HG03558 (cell line): ENCODE data around the gene KDM6A.

Experiments
- ATAC-seq: cut with Tn5 transposase; IDR thresholded peaks from one replicate; pipeline ENCODE4 v1.9.1; 2021; ENCODE audit warnings: moderate number of reproducible peaks; ENCODE audit not compliant: unreplicated experiment; ENCODE audit errors: extremely low read depth

Gene KDM6A

GRCh38 chrX:45145492-45146215, 272.7 kb downstream of the KDM6A start:
- ATAC-seq = no peak

GRCh38 chrX:45150821-45151220, 277.8 kb downstream of the KDM6A start:
- ATAC-seq = no peak

GRCh38 chrX:45154033-45154360, 281.0 kb downstream of the KDM6A start:
- no peak for ATAC-seq

GRCh38 chrX:45154462-45154861, 281.5 kb downstream of the KDM6A start:
- ATAC-seq = no peak

GRCh38 chrX:45157647-45158046, 284.7 kb downstream of the KDM6A start:
- ATAC-seq = no peak
